ENCODE data around the gene LINGO4.

The LINGO4 gene

DNA sequence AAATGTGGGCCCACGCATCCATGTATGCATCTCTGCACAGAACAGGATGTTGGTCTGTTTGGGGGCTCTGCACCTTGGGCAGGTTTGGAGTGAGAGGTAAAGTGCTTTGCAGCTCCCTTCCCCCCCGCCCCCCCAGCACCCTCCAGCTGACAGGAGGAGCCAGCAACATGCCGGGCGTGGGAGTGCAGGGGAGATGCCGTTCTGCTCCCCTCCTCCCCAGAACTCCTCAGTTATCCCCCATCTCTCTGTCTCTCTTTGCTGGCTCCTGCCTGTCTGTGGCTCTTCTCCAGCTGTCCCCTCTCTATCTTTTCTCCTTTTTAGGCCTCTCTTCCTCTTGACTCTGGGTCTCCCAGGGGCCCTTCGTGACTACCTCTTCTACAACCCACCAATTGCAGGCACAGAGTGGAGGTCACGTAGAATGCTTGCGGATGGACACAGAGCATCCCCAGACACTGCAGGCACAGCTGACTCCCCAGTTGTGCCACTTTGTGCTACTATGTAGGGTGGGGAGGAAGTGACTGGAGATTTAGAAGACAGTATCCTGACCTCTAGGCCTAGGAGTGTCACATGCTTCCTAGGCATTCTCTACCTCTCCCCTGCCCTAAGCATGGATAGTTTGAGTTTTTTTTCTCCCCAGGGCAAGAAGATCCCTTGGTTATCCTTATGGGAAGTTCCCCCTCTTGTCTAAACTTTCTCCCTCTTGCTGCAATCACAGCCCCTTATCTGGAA, 28.1 kb upstream of the LINGO4 start:
- FAIRE-seq, result no peak

DNA sequence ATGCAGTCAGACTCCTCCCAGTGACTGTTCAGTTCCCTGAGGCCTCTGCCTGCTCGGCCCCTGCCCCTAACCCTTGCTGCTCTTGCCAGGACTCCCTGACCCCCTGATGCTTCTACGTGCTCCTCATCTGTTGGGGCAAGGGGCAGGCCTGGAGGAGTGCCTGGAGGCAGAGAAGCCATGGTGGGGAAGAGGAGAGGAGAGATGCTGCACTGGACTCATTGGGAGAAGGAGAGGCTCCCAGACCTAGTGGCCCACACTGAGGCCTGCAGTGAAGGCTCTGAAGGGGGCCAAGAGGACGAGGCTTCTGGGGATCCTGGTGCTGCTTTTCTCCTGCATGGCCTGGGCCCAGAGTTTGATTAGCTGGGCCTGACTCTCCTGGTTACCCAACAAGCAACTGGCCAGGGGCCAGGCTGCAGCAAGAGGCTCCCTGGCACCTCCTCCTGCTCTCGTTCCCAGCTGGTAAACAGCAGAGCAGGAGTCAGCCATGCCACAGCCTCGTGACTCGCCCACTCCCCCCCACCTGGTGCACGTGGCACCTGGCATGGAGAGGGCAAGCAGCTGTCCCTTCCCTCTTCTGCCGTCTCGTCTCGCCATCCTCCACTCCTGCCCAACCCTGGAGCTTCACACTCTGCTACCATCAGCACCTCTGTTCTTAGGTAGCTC, 27.2 kb upstream of the LINGO4 start:
- no peak for FAIRE-seq

DNA sequence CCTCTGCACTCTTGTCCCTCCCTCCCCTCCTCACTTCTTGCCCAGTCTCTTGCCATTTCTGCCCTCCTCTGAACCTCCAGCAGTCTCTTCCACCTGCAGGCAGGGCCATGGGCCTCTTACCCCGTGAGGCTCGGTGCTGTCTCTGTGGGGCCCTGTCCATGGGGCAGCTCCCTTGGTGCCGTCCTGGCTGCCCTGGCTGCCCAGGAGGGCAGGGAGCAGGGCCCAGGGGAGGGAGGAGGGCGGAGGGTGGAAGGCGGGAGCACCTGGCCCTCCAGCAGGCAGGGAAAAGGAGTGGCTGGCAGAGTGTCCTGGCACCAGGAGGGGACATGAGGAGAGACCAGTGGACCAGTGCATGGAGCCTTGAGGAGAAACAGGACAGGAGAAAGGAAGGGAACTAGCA, 26.4 kb upstream of the LINGO4 start, which contains the start of gene RORC:
TSS of gene RORC (minus strand) at position 198 of the 400 bp plus-strand sequence. CDS start at position 160, 38 bp downstream.
- no peak for FAIRE-seq

DNA sequence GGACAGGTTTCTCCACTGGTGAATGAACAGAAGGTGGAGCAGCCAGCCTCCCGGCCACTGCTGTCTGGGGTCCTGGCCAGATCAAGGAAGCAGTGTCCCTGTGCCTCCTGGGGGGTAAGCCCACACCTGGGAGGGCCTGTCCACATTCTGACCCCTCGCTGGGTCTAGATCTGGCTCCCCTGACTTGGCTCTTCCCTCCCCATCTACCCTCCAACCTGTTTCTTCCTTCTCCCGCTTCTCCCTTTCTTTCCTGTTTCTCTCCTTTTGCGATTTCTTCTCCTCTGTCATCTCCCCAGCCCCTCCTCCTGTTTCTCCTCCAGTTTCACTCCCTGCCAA, 26.0 kb upstream of the LINGO4 start:
- FAIRE-seq, result no peak

DNA sequence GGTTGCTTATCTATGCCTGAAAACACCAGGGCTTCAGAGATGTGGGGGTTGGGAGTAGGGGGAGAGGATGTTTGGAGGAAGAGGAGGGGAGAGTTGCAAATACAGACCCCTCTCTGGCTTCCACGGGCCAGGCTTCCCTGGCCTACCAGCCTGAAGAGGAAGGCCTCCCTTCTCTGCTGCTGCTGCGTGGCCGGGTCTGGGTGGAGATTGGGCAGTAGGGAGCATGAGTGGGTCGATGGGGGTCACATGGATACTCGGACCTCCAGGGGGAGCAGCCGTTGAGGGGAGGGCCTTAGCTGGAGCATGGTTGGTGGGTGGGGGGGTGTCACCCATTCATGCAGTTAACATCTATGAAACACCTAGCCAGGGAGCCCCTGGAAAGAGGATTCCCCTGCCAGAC, 24.8 kb upstream of the LINGO4 start:
- FAIRE-seq, result no peak

DNA sequence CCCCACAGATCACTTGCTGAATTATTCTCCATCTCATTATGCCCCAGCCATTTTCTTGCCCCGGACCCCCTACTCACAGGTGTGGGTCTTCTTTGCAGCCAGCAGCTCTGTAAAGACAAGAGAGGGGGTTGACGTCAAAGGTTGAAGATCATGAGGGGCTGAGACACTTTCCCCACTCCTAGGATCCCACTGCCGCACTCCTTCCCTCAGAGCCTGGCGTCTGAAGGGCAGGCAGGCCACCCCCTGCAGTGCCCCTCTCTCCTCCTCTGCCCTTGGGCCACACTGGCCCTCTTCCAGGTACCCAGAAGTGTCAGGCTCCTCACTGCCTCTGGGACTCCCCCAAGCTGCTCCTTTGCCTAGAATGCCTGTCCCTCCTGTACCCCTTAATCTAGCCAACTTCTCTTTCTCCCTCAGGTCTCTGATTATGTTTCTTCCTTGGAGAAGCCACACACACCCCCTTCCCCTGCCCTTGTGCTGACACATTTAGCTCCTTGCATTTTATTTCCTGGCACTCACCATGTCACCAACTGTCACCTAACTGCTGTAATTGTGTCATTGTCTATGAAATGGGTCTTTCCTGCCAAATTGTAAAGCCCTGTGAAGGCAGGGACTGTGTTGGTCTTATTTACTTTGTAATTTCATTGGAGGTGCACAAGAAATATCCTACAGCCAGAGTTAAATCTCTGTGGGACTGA, 24.3 kb upstream of the LINGO4 start:
- no peak for FAIRE-seq

DNA sequence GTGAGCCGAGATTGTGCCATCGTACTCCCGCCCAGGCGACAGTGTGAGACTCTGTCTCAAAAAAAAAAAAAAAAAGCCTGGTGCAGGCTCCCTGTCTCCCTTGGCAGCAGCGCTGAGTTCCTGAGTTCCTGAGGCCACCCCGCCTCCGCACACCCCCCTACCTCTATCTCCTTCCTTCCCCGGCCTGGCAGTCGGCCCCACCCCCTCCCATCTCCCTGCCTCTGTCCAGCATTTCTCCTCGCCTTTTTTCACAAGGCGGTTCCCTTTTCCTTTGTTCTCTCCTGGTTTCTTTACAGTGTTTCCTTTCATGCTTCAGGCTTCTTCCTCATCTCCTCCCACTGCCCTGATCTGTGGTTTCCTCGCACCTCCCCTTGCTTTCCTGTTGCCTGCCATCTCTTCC, 23.7 kb upstream of the LINGO4 start:
- FAIRE-seq, result no peak

DNA sequence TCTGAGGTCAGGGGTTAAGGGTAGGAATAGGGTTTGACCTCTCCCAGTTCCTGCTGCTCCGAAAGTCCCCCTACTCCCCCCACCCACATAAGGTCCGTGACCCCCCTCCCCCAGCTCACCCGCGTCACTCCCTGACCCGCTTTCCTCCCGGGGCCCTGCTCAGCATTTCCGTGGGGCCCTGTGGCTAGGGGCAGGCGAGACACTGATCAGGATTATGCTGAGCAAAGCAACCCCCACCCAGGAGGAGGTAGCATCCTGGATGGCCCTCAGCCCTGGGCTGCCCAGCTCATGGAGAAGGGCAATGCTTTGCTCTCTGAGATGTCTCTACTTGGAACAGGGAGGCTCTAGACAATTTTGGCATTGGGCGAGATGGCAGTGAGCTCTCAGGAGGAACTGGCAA, 22.6 kb upstream of the LINGO4 start:
- FAIRE-seq, result no peak

DNA sequence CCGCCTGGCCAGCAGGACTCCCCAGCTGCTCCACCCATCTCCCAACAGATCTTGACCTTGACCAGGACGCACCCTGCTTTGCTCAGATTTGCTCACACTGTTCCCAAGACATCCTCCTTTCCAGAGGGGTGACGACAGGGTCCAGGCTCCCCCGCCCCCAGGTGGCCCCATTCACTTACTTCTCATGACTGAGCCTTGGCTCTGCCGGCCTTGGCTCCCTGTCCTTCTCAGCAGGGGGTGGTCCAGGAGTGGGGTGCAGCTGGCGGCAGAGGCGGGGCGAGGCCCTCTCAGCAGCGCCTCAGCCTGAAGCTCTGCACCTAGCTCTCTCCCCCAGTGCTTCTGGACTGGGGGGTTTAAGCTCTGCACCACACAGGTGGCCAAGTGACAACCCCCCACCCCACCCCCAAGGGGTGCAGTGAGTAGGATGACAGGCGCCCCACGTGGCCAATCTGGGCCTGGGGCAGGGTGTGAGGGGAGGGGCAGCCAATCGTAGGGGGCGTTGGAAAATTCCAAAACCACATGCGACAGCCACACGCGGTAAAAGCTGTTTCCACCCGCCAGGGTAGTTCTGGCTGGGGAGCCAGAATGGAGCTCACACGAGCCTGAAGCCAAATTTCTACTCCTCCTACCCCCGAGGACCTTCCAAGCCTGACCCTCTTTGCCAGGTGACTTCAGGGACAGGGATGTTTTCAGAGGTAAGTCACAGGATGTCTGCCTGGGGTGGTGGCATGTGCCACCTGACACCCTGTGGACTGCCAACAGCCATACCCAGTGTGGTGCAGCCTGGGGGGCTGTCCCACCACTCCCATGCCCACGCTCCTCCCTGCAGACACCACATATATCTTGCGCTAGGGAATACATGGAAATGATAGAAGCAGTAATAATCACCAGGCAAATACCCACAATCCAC, 20.8 kb upstream of the LINGO4 start:
- FAIRE-seq, result no peak

DNA sequence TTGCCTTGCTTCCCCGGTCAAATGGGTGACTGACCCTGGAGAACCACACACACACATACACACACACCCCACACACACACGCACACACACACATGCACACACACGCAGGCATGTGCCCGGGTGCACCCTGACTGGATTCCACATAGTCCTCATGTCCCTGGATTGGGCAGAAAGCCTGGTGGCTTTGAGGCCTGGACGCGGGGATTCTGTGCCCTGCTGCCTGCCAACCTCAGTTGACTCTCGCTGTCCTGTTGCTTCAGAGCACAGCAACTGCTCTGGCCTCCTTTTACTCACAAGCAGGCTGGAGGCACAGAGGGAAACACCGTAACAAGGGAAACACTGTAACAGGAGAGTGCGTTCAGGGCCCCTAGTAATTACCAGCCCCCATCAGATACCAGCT, 20.0 kb upstream of the LINGO4 start:
- FAIRE-seq, result no peak

DNA sequence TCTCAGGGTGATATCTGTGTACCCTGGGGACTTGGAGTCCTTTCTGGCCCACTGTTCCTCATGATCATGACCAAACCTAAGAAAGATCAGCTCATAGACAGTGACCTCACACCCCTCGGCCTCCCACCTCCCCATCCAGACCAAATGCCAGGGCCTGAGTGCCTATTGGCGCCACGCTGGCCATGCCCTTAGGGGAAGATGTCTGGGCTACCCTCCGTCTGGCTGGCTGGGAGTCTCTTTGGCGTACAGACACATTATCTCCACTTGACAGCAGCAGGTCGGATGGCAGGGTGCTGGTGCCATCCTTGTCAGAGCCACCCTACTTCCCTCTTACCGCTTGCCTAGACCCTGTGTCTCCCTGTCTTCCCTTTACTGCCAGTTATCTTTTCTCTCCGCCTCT, 18.0 kb upstream of the LINGO4 start:
- FAIRE-seq, result no peak

DNA sequence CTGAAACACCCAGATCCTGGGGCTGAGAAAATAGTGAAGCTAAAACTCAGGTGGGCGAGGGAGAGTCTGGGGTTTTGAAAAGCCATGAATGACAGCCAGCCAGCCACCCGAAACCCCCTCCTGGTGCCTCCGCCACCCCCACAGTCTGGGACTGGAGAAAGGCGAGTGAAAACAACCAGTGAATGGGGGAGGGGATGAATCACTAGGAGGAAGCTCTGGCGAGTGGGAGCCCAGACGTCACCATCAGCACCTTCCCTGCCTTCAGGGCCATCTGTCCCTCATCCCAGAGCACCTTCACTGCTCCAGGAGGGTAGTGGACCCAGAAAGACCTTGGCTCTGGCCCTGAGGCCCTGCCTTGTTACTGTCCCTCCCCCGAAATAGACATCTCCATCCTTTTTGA, 17.2 kb upstream of the LINGO4 start:
- no peak for FAIRE-seq

DNA sequence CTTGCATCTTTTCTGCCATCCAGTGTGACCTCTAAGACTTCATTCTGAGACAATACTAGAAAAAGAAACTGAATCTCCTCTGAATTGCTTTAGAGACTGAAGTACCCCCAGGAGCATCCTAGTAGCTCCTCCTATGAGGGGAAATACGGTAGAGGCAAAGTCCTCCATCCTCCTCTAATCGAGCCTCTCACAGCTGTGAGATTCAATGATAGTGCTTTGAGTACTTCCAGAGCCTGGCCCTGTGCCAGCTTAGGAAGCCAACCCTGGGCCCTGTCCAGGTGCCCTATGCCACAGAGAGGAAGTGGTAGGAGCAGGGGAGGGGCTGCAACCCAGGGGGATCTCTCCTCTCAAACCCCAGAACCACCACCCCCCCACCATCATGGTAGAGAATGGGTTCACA, 15.7 kb upstream of the LINGO4 start:
- no peak for FAIRE-seq

DNA sequence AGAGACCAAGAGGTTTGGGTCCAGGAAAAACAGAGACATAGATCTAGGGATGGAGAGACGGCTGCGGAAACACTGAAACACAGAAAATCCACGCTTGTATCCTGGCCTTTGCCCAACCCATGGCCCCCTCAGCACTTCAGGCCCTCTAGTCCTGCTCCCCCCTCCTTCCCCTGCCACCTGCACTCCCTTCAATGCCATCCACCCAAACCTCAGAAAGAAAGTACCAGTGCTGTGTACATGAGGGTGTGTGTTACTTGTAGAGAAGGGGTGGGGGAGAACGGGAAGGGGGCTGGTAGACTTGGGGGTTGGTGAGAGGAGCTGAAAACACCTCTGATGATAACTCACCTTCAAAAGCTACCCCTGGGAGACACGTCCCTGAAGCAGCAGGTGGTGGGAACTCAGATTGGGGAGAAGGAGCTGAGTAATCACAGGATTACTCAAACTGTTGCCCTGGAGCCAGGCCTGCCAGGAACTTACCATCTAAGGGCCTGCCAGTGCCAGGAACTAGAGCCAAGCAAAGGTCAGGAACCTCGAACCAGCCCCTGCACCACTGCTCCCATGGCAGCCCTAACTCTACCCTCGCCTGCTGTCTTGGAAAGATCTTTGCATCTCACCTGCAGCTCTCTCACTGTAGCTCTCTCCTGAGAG, 14.9 kb upstream of the LINGO4 start:
- FAIRE-seq, result no peak

DNA sequence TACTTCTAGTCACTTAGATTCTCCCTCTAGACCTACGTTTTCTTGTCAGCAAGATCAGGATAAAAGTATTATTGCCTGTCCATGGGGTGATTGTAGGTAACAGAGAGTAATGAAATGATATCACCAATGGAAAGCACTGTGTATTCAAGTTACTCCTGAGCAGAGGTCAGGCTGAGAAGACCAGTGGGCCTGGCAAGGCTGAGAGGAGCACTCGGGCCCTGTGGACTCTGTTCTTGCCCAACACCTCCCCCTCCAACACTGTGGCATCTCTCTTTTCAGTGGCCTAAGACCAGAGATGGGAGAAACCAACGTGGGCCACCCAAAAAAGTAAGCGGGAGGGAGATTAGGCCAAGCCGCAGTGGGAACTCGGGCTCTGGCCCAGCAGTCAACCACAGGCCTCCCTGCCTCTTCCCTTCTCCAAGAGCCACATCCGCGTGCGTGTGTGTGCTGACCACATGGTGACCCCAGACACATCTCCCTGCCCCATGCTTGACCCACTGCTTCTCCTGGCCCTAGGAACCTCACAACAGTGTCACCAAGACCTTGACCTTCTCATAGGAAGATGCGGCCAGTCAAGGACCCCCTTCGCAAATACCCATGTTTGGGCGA, 14.1 kb upstream of the LINGO4 start:
- no peak for FAIRE-seq

DNA sequence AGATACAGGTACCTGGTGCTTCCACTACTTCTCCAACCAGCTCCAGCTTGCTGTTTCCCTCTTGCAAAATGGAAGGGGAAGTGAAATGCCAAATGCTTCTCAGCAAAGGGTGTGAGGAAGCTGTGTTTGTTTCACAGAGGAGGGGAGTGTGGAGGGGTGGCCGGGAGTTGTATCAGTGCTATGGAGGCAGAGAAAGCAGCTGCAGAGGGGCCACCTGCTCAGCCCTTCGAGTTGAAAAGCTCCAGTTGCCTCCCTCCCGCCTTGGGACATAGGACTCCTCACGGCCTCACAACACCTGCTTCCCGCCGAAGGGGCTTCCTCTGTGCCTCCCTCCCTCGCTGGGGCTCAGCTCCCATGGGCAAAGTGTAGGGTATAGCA, 12.1 kb upstream of the LINGO4 start:
- no peak for FAIRE-seq

DNA sequence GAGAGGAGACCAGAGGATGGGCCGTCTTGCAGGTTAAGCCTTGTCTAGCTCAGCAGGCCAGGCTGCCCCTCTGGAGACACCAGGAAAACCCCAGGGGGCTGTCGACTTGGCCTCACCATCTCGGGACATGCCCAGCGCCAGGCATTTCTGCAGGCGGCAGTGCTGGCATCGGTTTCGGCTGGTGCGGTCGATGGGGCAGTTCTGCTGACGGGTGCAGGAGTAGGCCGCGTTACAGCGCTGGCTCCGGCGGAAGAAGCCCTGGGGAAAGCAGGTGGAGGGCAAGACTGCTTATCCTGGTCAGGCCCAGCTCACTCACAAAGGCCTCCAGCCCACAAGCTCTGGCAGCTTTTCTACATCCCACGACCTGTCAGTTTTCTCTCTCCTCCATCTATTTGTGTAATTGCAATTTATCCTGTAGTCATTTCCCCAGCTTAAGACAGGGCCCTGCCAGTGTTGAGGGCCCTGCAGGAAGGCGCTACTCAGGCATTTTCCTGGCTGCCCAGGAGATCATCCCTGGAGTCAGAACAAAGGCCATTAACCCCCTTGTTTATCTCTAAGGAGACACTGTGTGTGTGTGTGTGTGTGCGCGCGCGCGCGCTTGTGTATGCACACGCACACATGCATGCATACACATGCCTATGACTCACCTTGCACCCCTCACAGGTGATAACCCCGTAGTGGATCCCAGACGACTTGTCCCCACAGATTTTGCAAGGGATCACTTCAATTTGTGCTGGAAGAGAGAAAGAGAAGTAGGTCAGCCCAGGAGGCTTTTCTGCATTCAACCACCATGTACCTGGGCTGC, 11.5 kb upstream of the LINGO4 start:
- no peak for FAIRE-seq

DNA sequence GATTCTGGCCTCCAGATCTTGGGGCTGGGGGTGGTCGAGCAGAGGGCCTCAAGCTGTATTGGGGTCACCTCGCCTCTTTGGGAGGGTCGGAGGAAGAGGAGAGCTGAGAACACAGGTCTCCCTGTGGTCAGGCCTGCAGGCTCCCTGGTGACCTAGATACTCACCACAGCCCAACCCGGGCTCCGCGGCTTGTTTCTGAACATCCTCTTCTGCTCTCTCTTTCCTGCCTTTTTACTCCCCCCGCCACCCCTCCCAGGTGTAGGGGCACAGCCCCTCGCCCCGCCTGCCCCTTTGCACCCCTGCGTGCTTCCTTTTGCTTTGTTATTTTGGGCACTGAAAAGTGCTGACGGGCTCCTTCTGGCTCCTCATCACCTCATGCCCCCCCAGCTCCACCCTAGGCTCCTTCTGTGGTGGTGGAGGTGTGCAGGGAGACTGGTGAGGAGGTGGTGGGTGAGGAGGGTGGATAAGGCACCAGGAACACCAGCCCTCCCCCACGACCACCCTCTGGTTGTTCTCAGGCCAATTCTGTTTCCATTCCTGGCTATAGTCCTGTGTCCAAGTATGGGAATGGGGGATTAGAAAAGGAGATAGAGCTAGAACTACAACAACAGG, 10.6 kb upstream of the LINGO4 start:
- no peak for FAIRE-seq

DNA sequence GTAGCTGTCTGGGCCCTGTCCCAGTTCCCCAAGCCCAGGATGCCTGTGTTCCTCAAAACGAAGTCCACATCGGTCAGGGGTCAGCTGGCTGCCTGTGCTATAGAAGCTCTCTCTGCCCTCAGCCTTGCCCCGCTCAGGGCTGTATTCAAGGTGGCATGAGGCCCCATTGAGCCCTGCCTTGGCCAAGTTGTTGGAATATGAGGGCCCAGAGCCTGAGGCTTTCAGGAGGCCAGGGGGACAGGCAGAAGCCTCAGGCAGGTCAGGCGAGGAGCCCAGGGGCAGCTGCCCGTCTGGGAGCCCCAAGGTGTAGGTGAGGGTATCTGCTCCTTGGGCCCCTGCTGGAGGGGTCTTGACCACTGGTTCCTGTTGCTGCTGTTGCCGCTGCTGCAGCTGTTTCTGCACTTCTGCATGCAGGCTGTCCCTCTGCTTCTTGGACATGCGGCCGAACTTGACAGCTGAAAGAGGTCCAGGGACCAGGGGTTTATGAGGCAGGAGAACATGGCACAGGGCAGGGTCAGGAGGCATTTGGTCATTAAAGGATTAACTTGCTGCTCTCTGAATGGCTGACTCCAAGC, 9.8 kb upstream of the LINGO4 start:
- no peak for FAIRE-seq

DNA sequence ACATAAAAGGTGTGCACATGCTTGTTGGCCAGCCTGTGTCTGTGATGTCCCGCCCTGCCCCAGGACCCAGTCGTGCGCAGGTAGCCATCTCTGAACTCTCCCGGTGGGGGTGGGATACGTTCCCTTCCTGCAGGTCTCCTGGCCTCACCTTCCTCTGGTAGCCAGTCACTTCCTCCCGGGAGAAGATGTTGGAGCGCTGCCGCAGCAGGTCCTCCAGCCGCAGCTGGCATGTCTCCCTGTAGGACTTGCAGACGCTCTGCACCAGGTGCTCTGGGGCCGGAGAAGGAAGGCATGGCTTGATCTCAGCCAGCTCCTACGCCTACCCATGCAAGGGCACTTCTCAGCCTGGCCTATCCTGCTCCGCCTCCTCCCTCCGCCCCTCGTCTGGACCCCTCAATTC, 9.2 kb upstream of the LINGO4 start:
- FAIRE-seq, result no peak

All from colon (tissue), 2 donors.